ENCODE measurements around the gene GNPAT. TPM values are rescaled to one million over a fixed set of nuclear protein-coding genes. Genes with fewer than 3 reads are reported as not detected.

Gene GNPAT
- total RNA-seq, 1 donor from 2014 or later = 47.1 TPM

- no peaks in the 10 kb centered on the region for H3K27me3 Mint-ChIP-seq (ENCODE audit: unreplicated experiment)
- no peak overlapping the region for H3K4me3 Mint-ChIP-seq (ENCODE audit: unreplicated experiment)
- H3K4me1 Mint-ChIP-seq (ENCODE audit: unreplicated experiment) = peaks cover 14% of the 10 kb centered on the region
- no peaks in the 10 kb centered on the region for H3K9me3 Mint-ChIP-seq (ENCODE audit: unreplicated experiment)
- DNase-seq (ENCODE audit: low spot score) = no peak
- H3K36me3 Mint-ChIP-seq (ENCODE audit: low read depth, unreplicated experiment) = peaks cover 12% of the 10 kb centered on the region
- no peak overlapping the region for H3K27ac Mint-ChIP-seq (ENCODE audit: unreplicated experiment)
- TF ChIP-seq CTCF (IDR thresholded peaks at IDR 0.05; ENCODE audit: unreplicated experiment) = no peak
Measured at GRCh38 chr1:231235526-231236207, 5.3 kb upstream of the GNPAT start.

GRCh38 chr1:231236208-231236591 is 4.8 kb upstream of the GNPAT start:
- no peak for TF ChIP-seq CTCF (IDR thresholded peaks at IDR 0.05; ENCODE audit: unreplicated experiment)
- no peak overlapping the region for H3K4me3 Mint-ChIP-seq (ENCODE audit: unreplicated experiment)
- no peak for DNase-seq (ENCODE audit: low spot score)
- H3K9me3 Mint-ChIP-seq (ENCODE audit: unreplicated experiment) = no peaks in the 10 kb centered on the region
- H3K27me3 Mint-ChIP-seq (ENCODE audit: unreplicated experiment) = no peaks in the 10 kb centered on the region
- peaks cover 14% of the 10 kb centered on the region for H3K4me1 Mint-ChIP-seq (ENCODE audit: unreplicated experiment)
- H3K36me3 Mint-ChIP-seq (ENCODE audit: low read depth, unreplicated experiment) = peaks cover 12% of the 10 kb centered on the region
- no peak overlapping the region for H3K27ac Mint-ChIP-seq (ENCODE audit: unreplicated experiment)

- peaks cover 20% of the 10 kb centered on the region for H3K4me1 Mint-ChIP-seq (ENCODE audit: unreplicated experiment)
- no peak overlapping the region for H3K4me3 Mint-ChIP-seq (ENCODE audit: unreplicated experiment)
- TF ChIP-seq CTCF (IDR thresholded peaks at IDR 0.05; ENCODE audit: unreplicated experiment) = no peak
- DNase-seq (ENCODE audit: low spot score) = no peak
- H3K36me3 Mint-ChIP-seq (ENCODE audit: low read depth, unreplicated experiment) = peaks cover 12% of the 10 kb centered on the region
- H3K9me3 Mint-ChIP-seq (ENCODE audit: unreplicated experiment) = no peaks in the 10 kb centered on the region
- no peak overlapping the region for H3K27ac Mint-ChIP-seq (ENCODE audit: unreplicated experiment)
- H3K27me3 Mint-ChIP-seq (ENCODE audit: unreplicated experiment) = no peaks in the 10 kb centered on the region
Measured at GRCh38 chr1:231236938-231237337, 4.1 kb upstream of the GNPAT start.

GRCh38 chr1:231238298-231238697 is 2.7 kb upstream of the GNPAT start:
- DNase-seq (ENCODE audit: low spot score) = no peak
- TF ChIP-seq CTCF (IDR thresholded peaks at IDR 0.05; ENCODE audit: unreplicated experiment) = no peak
- H3K27me3 Mint-ChIP-seq (ENCODE audit: unreplicated experiment) = peaks cover under 1% of the 10 kb centered on the region
- H3K9me3 Mint-ChIP-seq (ENCODE audit: unreplicated experiment) = no peaks in the 10 kb centered on the region
- H3K4me3 Mint-ChIP-seq (ENCODE audit: unreplicated experiment) = no peak overlapping the region
- peaks cover 21% of the 10 kb centered on the region for H3K4me1 Mint-ChIP-seq (ENCODE audit: unreplicated experiment)
- peaks cover 12% of the 10 kb centered on the region for H3K36me3 Mint-ChIP-seq (ENCODE audit: low read depth, unreplicated experiment)
- no peak overlapping the region for H3K27ac Mint-ChIP-seq (ENCODE audit: unreplicated experiment)

- TF ChIP-seq CTCF (IDR thresholded peaks at IDR 0.05; ENCODE audit: unreplicated experiment) = no peak
- Mint-ChIP-seq H3K36me3 (ENCODE audit: low read depth, unreplicated experiment) (peaks cover 12% of the 10 kb centered on the region), H3K27ac (ENCODE audit: unreplicated experiment) (peak overlapping the region; percentile 50), H3K27me3 (ENCODE audit: unreplicated experiment) (peaks cover 1% of the 10 kb centered on the region), H3K4me1 (ENCODE audit: unreplicated experiment) (peaks cover 24% of the 10 kb centered on the region), H3K9me3 (ENCODE audit: unreplicated experiment) (no peaks in the 10 kb centered on the region), H3K4me3 (ENCODE audit: unreplicated experiment) (peak overlapping the region; percentile 98)
- DNase-seq (ENCODE audit: low spot score) = no peak
Measured at GRCh38 chr1:231240531-231240882, 505 bp upstream of the GNPAT start.

Data from endothelial cell (in vitro differentiated cells).